RWPE1 (cell line): ENCODE data around the gene SFMBT1.

Source experiments
- CTCF ChIA-PET: fragments of 350-600 bp; sonication (Branson Sonifier 250); formaldehyde crosslinking; extraction: SDS; loops from one replicate; lab custom pipeline; 2021; lab: Yijun Ruan, JAX
- POLR2A ChIA-PET: fragments of 400-600 bp; formaldehyde crosslinking; extraction: SDS; loops from one replicate; lab custom pipeline; 2020; ENCODE audit warnings: antibody characterized with exemption; ENCODE audit not compliant: low non-redundant PET; lab: Yijun Ruan, JAX
- DNase-seq: peaks from one replicate; pipeline ENCODE4 v3.0.0; 2012; ENCODE audit warnings: low spot score
- H3K27ac ChIP-seq: fragments of 450-650 bp; 2 replicates; pipeline ENCODE4 v1.5.1; 2017
- CTCF ChIP-seq: fragments of 450-650 bp; conservative IDR thresholded peaks from 2 replicates; pipeline ENCODE4 v1.5.1; 2017; ENCODE audit warnings: low read depth, mild to moderate bottlenecking

The SFMBT1 gene

GRCh38 chr3:53084310-53085001 lies 38.6 kb upstream of the SFMBT1 start:
- CTCF ChIA-PET = no interaction called here
- POLR2A ChIA-PET = no interaction called here
- DNase-seq = no peak
- TF ChIP-seq CTCF = no peak
- H3K27ac ChIP-seq = peak overlapping the region; percentile 33; the same call in 1 of the 2 replicates

GRCh38 chr3:53083949-53084309 lies 38.1 kb upstream of the SFMBT1 start:
- ChIA-PET POLR2A (no interaction called here), CTCF (interaction anchor here (1.1 kb wide), 1 partner anchor 11 kb away, joined by 3 read pairs; no protein-coding TSS in a partner anchor)
- DNase-seq = no peak
- no peak for TF ChIP-seq CTCF
- peak overlapping the region; percentile 33; the same call in 1 of the 2 replicates for H3K27ac ChIP-seq

GRCh38 chr3:53083521-53083920 lies 37.6 kb upstream of the SFMBT1 start:
- TF ChIP-seq CTCF = no peak
- H3K27ac ChIP-seq = peak overlapping the region; percentile 33; the same call in 1 of the 2 replicates
- ChIA-PET CTCF (interaction anchor here (1.1 kb wide), 1 partner anchor 11 kb away, joined by 3 read pairs; no protein-coding TSS in a partner anchor), POLR2A (no interaction called here)
- no peak for DNase-seq

- DNase-seq = no peak
- H3K27ac ChIP-seq = no peak overlapping the region
- POLR2A ChIA-PET = no interaction called here
- TF ChIP-seq CTCF = no peak
- CTCF ChIA-PET = interaction anchor here (1.1 kb wide), 1 partner anchor 10 kb away, joined by 3 read pairs; no protein-coding TSS in a partner anchor
Observed at GRCh38 chr3:53082736-53083135, 36.9 kb upstream of the SFMBT1 start.

GRCh38 chr3:53081318-53081717 lies 35.4 kb upstream of the SFMBT1 start:
- CTCF ChIA-PET = interaction anchor here (0.5 kb wide), 1 partner anchor 102 kb away, joined by 5 read pairs; no protein-coding TSS in a partner anchor

GRCh38 chr3:53080612-53081205 lies 34.8 kb upstream of the SFMBT1 start:
- CTCF ChIA-PET = no interaction called here
- POLR2A ChIA-PET = no interaction called here
- TF ChIP-seq CTCF = no peak
- no peak for DNase-seq
- no peak overlapping the region for H3K27ac ChIP-seq

More at GRCh38 chr3:53081318-53081717, 35.4 kb upstream of the SFMBT1 start:
- TF ChIP-seq CTCF = no peak
- no peak overlapping the region for H3K27ac ChIP-seq
- POLR2A ChIA-PET = no interaction called here
- no peak for DNase-seq
